ENCODE measurements around the gene MXD1.

DNA sequence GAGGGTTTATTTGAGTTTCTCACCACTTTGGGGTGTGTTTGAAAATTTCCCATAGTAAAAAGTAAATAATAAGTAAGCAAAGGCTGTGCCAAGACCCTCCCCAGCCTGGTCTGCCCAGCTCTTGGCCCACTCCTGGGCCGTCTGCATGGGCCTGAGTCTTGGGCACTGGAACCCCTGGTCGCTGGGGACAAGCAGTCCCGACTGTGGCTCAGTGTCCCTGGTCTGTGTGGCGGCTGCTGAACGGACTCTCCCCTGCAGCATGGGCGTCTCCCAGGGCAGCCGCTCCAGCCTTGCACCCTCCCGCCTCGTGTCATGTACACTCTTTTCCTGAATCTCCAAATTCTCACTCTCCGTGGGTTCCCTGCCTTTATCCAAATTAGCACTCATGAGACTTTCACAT is 53.7 kb downstream of the MXD1 start:
- TF ChIP-seq, protein P1, sequence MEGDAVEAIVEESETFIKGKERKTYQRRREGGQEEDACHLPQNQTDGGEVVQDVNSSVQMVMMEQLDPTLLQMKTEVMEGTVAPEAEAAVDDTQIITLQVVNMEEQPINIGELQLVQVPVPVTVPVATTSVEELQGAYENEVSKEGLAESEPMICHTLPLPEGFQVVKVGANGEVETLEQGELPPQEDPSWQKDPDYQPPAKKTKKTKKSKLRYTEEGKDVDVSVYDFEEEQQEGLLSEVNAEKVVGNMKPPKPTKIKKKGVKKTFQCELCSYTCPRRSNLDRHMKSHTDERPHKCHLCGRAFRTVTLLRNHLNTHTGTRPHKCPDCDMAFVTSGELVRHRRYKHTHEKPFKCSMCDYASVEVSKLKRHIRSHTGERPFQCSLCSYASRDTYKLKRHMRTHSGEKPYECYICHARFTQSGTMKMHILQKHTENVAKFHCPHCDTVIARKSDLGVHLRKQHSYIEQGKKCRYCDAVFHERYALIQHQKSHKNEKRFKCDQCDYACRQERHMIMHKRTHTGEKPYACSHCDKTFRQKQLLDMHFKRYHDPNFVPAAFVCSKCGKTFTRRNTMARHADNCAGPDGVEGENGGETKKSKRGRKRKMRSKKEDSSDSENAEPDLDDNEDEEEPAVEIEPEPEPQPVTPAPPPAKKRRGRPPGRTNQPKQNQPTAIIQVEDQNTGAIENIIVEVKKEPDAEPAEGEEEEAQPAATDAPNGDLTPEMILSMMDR (IDR thresholded peaks at IDR 0.05; ENCODE audit: low read depth, low read length, missing input control) = no peak
- TF ChIP-seq JUND (IDR thresholded peaks at IDR 0.05) (no peak), NR2F2 (IDR thresholded peaks at IDR 0.05) (no peak), FOXA1 (IDR thresholded peaks at IDR 0.05) (no peak), YY1 (IDR thresholded peaks at IDR 0.05) (no peak), SP1 (IDR thresholded peaks at IDR 0.05) (no peak), RAD21 (IDR thresholded peaks at IDR 0.05) (no peak)

Measured in liver (tissue), 3 donors.